Lung (tissue), 12 donors: ENCODE results near the gene CDC6. TPM values are rescaled to one million over a fixed set of nuclear protein-coding genes. Genes with fewer than 3 reads are reported as not detected.

ENCODE experiments used
- ATAC-seq: fragments of 200-7000 bp; cut with Tn5 transposase; one replicate; pipeline ENCODE4 v1.9.1; 2020; ENCODE audit warnings: moderate number of reproducible peaks; ENCODE audit not compliant: insufficient read depth, low FRiP score
- DNase-seq, 3 donors: peaks; one replicate each; pipeline ENCODE4 v3.0.0-alpha.2; 2013 to 2017
- H3K27ac ChIP-seq, 2 donors: one replicate each; pipeline ENCODE4 v1.5.1; 2013; ENCODE audit warnings: mild to moderate bottlenecking in 2 of 2, moderate library complexity in 2 of 2, control low read depth in 1 of 2, inconsistent platforms in 1 of 2, low read depth in 1 of 2, low read length in 1 of 2
- H3K27me3 ChIP-seq, 3 donors: one replicate each; pipeline ENCODE4 v1.5.1; 2013; ENCODE audit warnings: low read length in 2 of 3; ENCODE audit not compliant: control insufficient read depth in 3 of 3, insufficient read depth in 3 of 3
- H3K36me3 ChIP-seq, 4 donors: one replicate each; pipeline ENCODE4 v1.5.1; 2013; ENCODE audit warnings: low read length in 4 of 4, mild to moderate bottlenecking in 1 of 4, moderate library complexity in 1 of 4; ENCODE audit not compliant: control insufficient read depth in 4 of 4, insufficient read depth in 4 of 4
- H3K4me1 ChIP-seq, 5 donors: one replicate each; pipeline ENCODE4 v1.5.1; 2013; ENCODE audit warnings: low read length in 5 of 5, mild to moderate bottlenecking in 2 of 5, moderate library complexity in 1 of 5; ENCODE audit not compliant: control insufficient read depth in 5 of 5, insufficient read depth in 5 of 5
- H3K4me3 ChIP-seq: one replicate; pipeline ENCODE4 v1.5.1; 2013; ENCODE audit warnings: mild to moderate bottlenecking, control low read depth, moderate library complexity
- H3K9ac ChIP-seq, 2 donors: one replicate each; pipeline ENCODE4 v1.5.1; 2013; ENCODE audit warnings: low read length in 2 of 2, control low read depth in 1 of 2; ENCODE audit not compliant: insufficient read depth in 1 of 2
- H3K9me3 ChIP-seq, 4 donors: one replicate each; pipeline ENCODE4 v1.5.1; 2013; ENCODE audit warnings: low read length in 3 of 4, mild to moderate bottlenecking in 1 of 4, moderate library complexity in 1 of 4; ENCODE audit not compliant: control insufficient read depth in 4 of 4, insufficient read depth in 3 of 4
- CTCF ChIP-seq: IDR thresholded peaks from 2 replicates; pipeline ENCODE4 v1.5.1; 2012; ENCODE audit warnings: mild to moderate bottlenecking; ENCODE audit errors: control extremely low read depth, extremely low read depth
- WGBS, 2 donors: extraction: QIAGEN DNeasy Blood & Tissue Kit; methylation state at CpG; one replicate each; pipeline ENCODE4 v1.1.7; 2013; 5-methylcytosine and 5-hydroxymethylcytosine counted together
- polyA plus RNA-seq, 2 donors: library from polyadenylated mRNA; stranded (reverse); fragments of 200-250 nt; gene quantifications; one replicate each; pipeline ENCODE4 v1.2.1, GENCODE V29; 2013
- total RNA-seq, 2 donors: library from RNA; depleted of rRNA in 1 of 2; stranded (reverse); fragments of >200 nt in 1 of 2; gene quantifications; one replicate each; pipeline ENCODE4 v1.2.1, GENCODE V29; 2014 to 2021
- donor health status: control.
- donor health status: control.
- donor health status: Bipolar disorder and iron deficiency.
- donor health status: healthy.
- donor health status: DM: yes; HTN: yes; CAD: no.

CDC6 gene
- total and polyA plus RNA-seq, 4 donors: 3.3 to 6.0 (median 5.6) TPM

GRCh38 chr17:40338941-40339649 is 51.4 kb downstream of the CDC6 start:
- DNase-seq (no peak), ATAC-seq (no peak)
- Histone ChIP-seq H3K9ac (no peak overlapping the region), H3K4me1 (peaks cover 14 to 50% (median 24%) of the 10 kb centered on the region in 5 donors), H3K36me3 (peaks cover 0 to 5% (median 2%) of the 10 kb centered on the region in 4 donors), H3K4me3 (no peak overlapping the region), H3K9me3 (no peaks in the 10 kb centered on the region), H3K27me3 (no peaks in the 10 kb centered on the region), H3K27ac (peak overlapping the region in 1 of 2 donors; percentile 50)
- no peak for TF ChIP-seq CTCF
- 41 to 47% methylated on average over 11 to 13 of the region's 13 CpGs for WGBS, 2 donors

- WGBS, 2 donors: 96 to 100% methylated on average over 1 of the region's 1 CpG
- no peak for TF ChIP-seq CTCF
- Histone ChIP-seq H3K9ac (no peak overlapping the region), H3K36me3 (peaks cover 0 to 5% (median 2%) of the 10 kb centered on the region in 4 donors), H3K27me3 (no peaks in the 10 kb centered on the region), H3K9me3 (no peaks in the 10 kb centered on the region), H3K4me3 (no peak overlapping the region), H3K27ac (peak overlapping the region in 1 of 2 donors; percentile 6), H3K4me1 (peaks cover 11 to 50% (median 23%) of the 10 kb centered on the region in 5 donors)
- no peak for DNase-seq
- ATAC-seq: no peak
These were observed 52.6 kb downstream of the CDC6 start for GRCh38 chr17:40340327-40340726.

- TF ChIP-seq CTCF: no peak
- peak; percentile 74 to 87 (median 82) for DNase-seq
- H3K27me3 ChIP-seq: no peaks in the 10 kb centered on the region
- peak overlapping the region; percentile 62 for H3K4me3 ChIP-seq
- H3K27ac ChIP-seq: peak overlapping the region; percentile 93 to 95
- H3K9me3 ChIP-seq: no peaks in the 10 kb centered on the region
- 0 to 1% methylated on average over 48 to 55 of the region's 55 CpGs for WGBS, 2 donors
- H3K4me1 ChIP-seq: peaks cover 12 to 58% (median 31%) of the 10 kb centered on the region in 5 donors
- no peak overlapping the region for H3K9ac ChIP-seq
- H3K36me3 ChIP-seq: peaks cover 0 to 5% (median 0%) of the 10 kb centered on the region in 4 donors
- ATAC-seq: peak; percentile 52
These were observed 53.5 kb downstream of the CDC6 start for GRCh38 chr17:40340880-40341807.
